Suprapubic skin (tissue), 4 donors: ENCODE results near the gene WFIKKN2. TPM values are rescaled to one million over a fixed set of nuclear protein-coding genes. Genes with fewer than 3 reads are reported as not detected.

Source experiments
- DNase-seq, 2 donors: peaks; one replicate each; pipeline ENCODE4 v3.0.0-alpha.2; 2019; ENCODE audit warnings: low spot score in 2 of 2
- H3K27ac ChIP-seq: fragments of 200-600 bp; sonication (generic); one replicate; pipeline ENCODE4 v1.5.1; 2019
- H3K27me3 ChIP-seq: fragments of 200-600 bp; sonication (generic); one replicate; pipeline ENCODE4 v1.5.1; 2019
- H3K36me3 ChIP-seq: fragments of 200-600 bp; sonication (generic); one replicate; pipeline ENCODE4 v1.5.1; 2019
- H3K4me1 ChIP-seq: fragments of 200-600 bp; sonication (generic); one replicate; pipeline ENCODE4 v1.5.1; 2019
- H3K4me3 ChIP-seq: fragments of 200-600 bp; sonication (generic); one replicate; pipeline ENCODE4 v1.5.1; 2019; ENCODE audit warnings: mild to moderate bottlenecking
- H3K9me3 ChIP-seq: fragments of 200-600 bp; sonication (generic); one replicate; pipeline ENCODE4 v1.5.1; 2019
- EP300 ChIP-seq: sonication (generic); formaldehyde crosslinking; IDR thresholded peaks from one replicate; pipeline ENCODE4 v1.6.1; 2017; ENCODE audit warnings: antibody characterized with exemption
- POLR2A ChIP-seq, 2 donors: fragments of 450-650 bp; IDR thresholded peaks; one replicate each; pipeline ENCODE4 v1.6.1; 2017; ENCODE audit warnings: antibody characterized with exemption in 2 of 2, mild to moderate bottlenecking in 2 of 2, moderate library complexity in 2 of 2
- POLR2AphosphoS5 ChIP-seq, 3 donors: sonication (generic); formaldehyde crosslinking; IDR thresholded peaks; one replicate each; pipeline ENCODE4 v1.6.1; 2017; ENCODE audit warnings: antibody characterized with exemption in 3 of 3
- WGBS: methylation state at CpG from one replicate; pipeline ENCODE4 v1.1.5; 2018; 5-methylcytosine and 5-hydroxymethylcytosine counted together
- total RNA-seq, 4 donors: library from RNA; depleted of rRNA; stranded (reverse); fragments of >200 nt; gene quantifications; one replicate each; pipeline ENCODE4 v1.1.0, GENCODE V29; 2016
- TF ChIP-seq, protein P1 (sequence below), 2 donors: fragments of 200-600 bp in 1 of 2; fragments of 450-650 bp in 1 of 2; sonication (generic) in 1 of 2; IDR thresholded peaks; one replicate each; pipeline ENCODE4 v1.5.1; 2016 to 2019; ENCODE audit warnings: antibody characterized with exemption in 2 of 2, mild to moderate bottlenecking in 1 of 2, moderate library complexity in 1 of 2

Gene WFIKKN2
- total RNA-seq, 4 donors from 2014 or later = 0.36 to 0.93 (median 0.65) TPM

DNA sequence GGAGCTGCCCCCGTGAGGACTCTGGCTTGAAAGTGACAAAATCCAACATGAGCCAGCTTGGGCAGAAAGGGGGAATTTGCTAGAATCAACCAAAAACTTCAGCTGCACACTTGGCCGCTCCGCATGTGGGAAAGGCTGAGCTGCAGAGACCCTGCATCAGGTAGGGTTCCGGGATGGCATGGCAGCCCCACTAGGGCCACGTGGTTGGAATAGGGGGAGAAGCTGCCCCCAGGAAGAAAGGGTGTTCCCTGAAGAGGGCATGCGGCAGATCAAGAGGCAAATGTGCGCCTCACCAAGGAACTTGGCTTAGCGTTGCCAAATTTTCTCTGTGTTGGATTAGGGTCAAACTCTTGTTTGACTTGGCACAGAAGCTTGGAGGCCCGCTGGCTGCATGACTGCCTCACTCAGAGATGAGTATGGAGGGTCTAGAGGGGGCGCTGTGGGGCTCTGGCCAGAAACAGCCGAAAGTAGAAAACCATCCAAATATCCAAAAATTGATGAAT is 29.2 kb upstream of the WFIKKN2 start:
- TF ChIP-seq POLR2AphosphoS5 (IDR thresholded peaks at IDR 0.05) (no peak), POLR2A (IDR thresholded peaks at IDR 0.05) (no peak), EP300 (no peak)
- TF ChIP-seq, protein P1, sequence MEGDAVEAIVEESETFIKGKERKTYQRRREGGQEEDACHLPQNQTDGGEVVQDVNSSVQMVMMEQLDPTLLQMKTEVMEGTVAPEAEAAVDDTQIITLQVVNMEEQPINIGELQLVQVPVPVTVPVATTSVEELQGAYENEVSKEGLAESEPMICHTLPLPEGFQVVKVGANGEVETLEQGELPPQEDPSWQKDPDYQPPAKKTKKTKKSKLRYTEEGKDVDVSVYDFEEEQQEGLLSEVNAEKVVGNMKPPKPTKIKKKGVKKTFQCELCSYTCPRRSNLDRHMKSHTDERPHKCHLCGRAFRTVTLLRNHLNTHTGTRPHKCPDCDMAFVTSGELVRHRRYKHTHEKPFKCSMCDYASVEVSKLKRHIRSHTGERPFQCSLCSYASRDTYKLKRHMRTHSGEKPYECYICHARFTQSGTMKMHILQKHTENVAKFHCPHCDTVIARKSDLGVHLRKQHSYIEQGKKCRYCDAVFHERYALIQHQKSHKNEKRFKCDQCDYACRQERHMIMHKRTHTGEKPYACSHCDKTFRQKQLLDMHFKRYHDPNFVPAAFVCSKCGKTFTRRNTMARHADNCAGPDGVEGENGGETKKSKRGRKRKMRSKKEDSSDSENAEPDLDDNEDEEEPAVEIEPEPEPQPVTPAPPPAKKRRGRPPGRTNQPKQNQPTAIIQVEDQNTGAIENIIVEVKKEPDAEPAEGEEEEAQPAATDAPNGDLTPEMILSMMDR (IDR thresholded peaks at IDR 0.05) = no peak
- H3K4me3 ChIP-seq = no peak overlapping the region
- H3K27ac ChIP-seq = no peak overlapping the region
- H3K27me3 ChIP-seq = no peaks in the 10 kb centered on the region
- DNase-seq = no peak
- 65% methylated on average over 11 of the region's 11 CpGs for WGBS
- no peaks in the 10 kb centered on the region for H3K9me3 ChIP-seq
- H3K36me3 ChIP-seq = no peaks in the 10 kb centered on the region
- H3K4me1 ChIP-seq = peaks cover 7% of the 10 kb centered on the region

DNA sequence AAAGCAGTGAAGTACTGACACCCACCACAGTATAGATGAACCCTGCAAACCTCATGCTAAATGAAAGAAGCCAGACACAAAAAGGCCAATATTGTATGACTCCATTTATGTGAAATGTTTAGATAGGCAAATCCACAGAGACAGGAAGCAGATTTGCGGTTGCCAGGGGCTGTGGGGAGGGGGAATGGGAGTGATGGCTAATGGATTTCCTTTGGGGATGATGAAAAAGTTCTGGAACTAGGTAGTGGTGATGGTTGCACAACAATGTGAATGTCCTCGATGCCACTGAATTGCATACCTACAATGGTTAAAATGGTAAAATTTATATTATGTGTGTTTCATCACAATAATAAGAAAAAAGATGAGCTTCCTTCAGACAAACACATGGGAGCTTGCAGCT is 28.4 kb upstream of the WFIKKN2 start:
- Histone ChIP-seq H3K4me1 (peaks cover 5% of the 10 kb centered on the region), H3K36me3 (no peaks in the 10 kb centered on the region), H3K27me3 (no peaks in the 10 kb centered on the region), H3K27ac (no peak overlapping the region), H3K9me3 (no peaks in the 10 kb centered on the region), H3K4me3 (no peak overlapping the region)
- 75% methylated on average over 2 of the region's 2 CpGs for WGBS
- TF ChIP-seq POLR2AphosphoS5 (IDR thresholded peaks at IDR 0.05) (no peak), POLR2A (IDR thresholded peaks at IDR 0.05) (no peak), EP300 (no peak)
- TF ChIP-seq, protein P1 (IDR thresholded peaks at IDR 0.05) = no peak
- DNase-seq = no peak

DNA sequence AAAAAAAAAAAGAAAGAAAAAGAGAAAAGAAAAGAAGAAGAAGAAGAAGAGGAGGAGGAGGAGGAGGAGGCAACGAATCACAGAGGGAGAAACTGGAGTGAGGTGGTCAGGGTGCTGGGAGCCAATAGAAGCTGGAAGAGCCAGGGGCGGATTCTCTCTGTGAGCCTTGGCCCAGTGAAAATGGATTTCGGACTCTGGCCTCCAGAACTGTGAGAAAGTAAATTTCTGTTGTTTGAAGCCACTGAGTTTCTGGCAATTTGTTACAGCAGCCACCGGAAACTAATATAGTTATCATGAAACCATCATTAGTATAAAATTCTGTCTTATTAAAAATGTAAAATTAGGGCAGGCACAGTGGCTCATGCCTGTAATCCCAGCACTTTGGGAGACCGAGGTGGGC is 27.7 kb upstream of the WFIKKN2 start:
- no peak for DNase-seq
- TF ChIP-seq POLR2A (IDR thresholded peaks at IDR 0.05) (no peak), POLR2AphosphoS5 (IDR thresholded peaks at IDR 0.05) (no peak), EP300 (no peak)
- TF ChIP-seq, protein P1 (IDR thresholded peaks at IDR 0.05) = no peak
- peaks cover 5% of the 10 kb centered on the region for H3K4me1 ChIP-seq
- no peaks in the 10 kb centered on the region for H3K9me3 ChIP-seq
- no peak overlapping the region for H3K4me3 ChIP-seq
- H3K36me3 ChIP-seq = no peaks in the 10 kb centered on the region
- no peak overlapping the region for H3K27ac ChIP-seq
- WGBS = 78% methylated on average over 5 of the region's 5 CpGs
- H3K27me3 ChIP-seq = no peaks in the 10 kb centered on the region

DNA sequence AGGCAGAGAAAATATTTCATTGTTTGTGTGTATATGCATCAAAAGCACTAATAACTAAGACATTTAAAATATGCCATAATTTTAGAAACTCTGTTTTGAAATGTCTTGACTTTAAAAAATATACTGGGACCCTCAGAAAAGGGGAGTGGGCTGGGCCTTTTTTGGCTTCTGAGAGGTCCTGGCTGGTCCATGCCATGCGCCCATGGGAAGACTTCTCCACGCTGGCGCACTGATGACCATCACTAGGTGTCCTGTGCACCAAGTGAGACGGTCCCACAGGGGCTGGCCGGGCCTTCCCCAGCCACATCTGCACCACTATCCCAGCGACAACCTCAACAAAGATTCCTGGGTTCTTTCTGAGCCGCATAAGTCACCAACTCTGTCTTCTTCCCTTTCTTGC is 27.0 kb upstream of the WFIKKN2 start:
- Histone ChIP-seq H3K27me3 (no peaks in the 10 kb centered on the region), H3K4me1 (peaks cover under 1% of the 10 kb centered on the region), H3K27ac (no peak overlapping the region), H3K36me3 (no peaks in the 10 kb centered on the region), H3K4me3 (no peak overlapping the region), H3K9me3 (no peaks in the 10 kb centered on the region)
- no peak for TF ChIP-seq EP300
- TF ChIP-seq, protein P1 (IDR thresholded peaks at IDR 0.05) = no peak
- TF ChIP-seq POLR2A (IDR thresholded peaks at IDR 0.05) = no peak
- TF ChIP-seq POLR2AphosphoS5 (IDR thresholded peaks at IDR 0.05) = no peak
- WGBS = 94% methylated on average over 7 of the region's 7 CpGs
- no peak for DNase-seq

DNA sequence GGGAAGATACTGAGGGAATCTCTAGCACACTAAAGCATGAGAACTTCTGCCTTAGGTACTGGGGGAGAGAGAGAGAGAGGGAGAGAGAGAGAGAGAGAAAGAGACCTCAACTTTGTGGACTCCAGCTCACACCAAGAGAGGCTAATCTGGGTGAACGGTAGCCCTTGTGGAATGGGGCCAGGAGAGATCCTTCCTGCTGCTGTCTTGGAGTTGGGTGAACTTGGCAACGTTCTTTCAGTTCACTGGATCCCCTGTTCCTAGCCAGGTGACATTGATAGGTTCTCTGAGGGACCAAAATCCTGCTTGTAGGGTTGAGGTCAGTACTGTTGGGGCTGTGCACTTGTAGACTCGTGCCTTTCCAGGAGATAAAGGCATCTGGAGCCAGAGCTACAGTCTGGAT is 26.5 kb upstream of the WFIKKN2 start:
- TF ChIP-seq POLR2A (IDR thresholded peaks at IDR 0.05) (no peak), POLR2AphosphoS5 (IDR thresholded peaks at IDR 0.05) (no peak), EP300 (no peak)
- TF ChIP-seq, protein P1 (IDR thresholded peaks at IDR 0.05) = no peak
- DNase-seq = no peak
- Histone ChIP-seq H3K36me3 (no peaks in the 10 kb centered on the region), H3K27ac (no peak overlapping the region), H3K27me3 (no peaks in the 10 kb centered on the region), H3K4me3 (no peak overlapping the region), H3K4me1 (no peaks in the 10 kb centered on the region), H3K9me3 (no peaks in the 10 kb centered on the region)
- 62% methylated on average over 3 of the region's 3 CpGs for WGBS
